Measurements from ENCODE around the gene SYNJ2. TPM values are rescaled to one million over a fixed set of nuclear protein-coding genes. Genes with fewer than 3 reads are reported as not detected.

SYNJ2 gene
- total and polyA plus RNA-seq, 2 donors from 2014 or later: 1.7 to 15.8 TPM

GRCh38 chr6:158033751-158034702 lies 52.4 kb downstream of the SYNJ2 start:
- Histone ChIP-seq H3K36me3 (ENCODE audit: control insufficient read depth in 2 of 3, insufficient read depth in 3 of 3, low read length in 3 of 3) (no peaks in the 10 kb centered on the region), H3K4me3 (ENCODE audit: low read length in 3 of 3) (no peak overlapping the region), H3K27ac (ENCODE audit: low read depth in 2 of 2, low read length in 2 of 2) (no peak overlapping the region), H3K4me1 (ENCODE audit: control insufficient read depth in 2 of 3, insufficient read depth in 2 of 3, low read depth in 1 of 3, low read length in 3 of 3) (peaks cover 0 to 15% (median 0%) of the 10 kb centered on the region in 3 donors), H3K9me3 (ENCODE audit: control insufficient read depth in 2 of 3, insufficient read depth in 1 of 3, low read length in 3 of 3) (no peaks in the 10 kb centered on the region), H3K27me3 (ENCODE audit: control insufficient read depth, insufficient read depth, low read length) (no peaks in the 10 kb centered on the region), H3K9ac (ENCODE audit: low read length in 3 of 3) (no peak overlapping the region)
- DNase-seq (peak in 1 of 5 donors; percentile 46), FAIRE-seq (no peak)
- TF ChIP-seq, protein P1, sequence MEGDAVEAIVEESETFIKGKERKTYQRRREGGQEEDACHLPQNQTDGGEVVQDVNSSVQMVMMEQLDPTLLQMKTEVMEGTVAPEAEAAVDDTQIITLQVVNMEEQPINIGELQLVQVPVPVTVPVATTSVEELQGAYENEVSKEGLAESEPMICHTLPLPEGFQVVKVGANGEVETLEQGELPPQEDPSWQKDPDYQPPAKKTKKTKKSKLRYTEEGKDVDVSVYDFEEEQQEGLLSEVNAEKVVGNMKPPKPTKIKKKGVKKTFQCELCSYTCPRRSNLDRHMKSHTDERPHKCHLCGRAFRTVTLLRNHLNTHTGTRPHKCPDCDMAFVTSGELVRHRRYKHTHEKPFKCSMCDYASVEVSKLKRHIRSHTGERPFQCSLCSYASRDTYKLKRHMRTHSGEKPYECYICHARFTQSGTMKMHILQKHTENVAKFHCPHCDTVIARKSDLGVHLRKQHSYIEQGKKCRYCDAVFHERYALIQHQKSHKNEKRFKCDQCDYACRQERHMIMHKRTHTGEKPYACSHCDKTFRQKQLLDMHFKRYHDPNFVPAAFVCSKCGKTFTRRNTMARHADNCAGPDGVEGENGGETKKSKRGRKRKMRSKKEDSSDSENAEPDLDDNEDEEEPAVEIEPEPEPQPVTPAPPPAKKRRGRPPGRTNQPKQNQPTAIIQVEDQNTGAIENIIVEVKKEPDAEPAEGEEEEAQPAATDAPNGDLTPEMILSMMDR (IDR thresholded peaks at IDR 0.05; ENCODE audit: borderline replicate concordance, extremely low read depth, insufficient read depth): no peak
- intact Hi-C loops (cut with DNase I): no loop called here

- TF ChIP-seq, protein P1 (IDR thresholded peaks at IDR 0.05; ENCODE audit: borderline replicate concordance, extremely low read depth, insufficient read depth): no peak
- no peak overlapping the region for H3K4me3 ChIP-seq (ENCODE audit: low read length in 3 of 3)
- peaks cover 0 to 24% (median 2%) of the 10 kb centered on the region in 3 donors for H3K4me1 ChIP-seq (ENCODE audit: control insufficient read depth in 2 of 3, insufficient read depth in 2 of 3, low read depth in 1 of 3, low read length in 3 of 3)
- no peaks in the 10 kb centered on the region for H3K27me3 ChIP-seq (ENCODE audit: control insufficient read depth, insufficient read depth, low read length)
- FAIRE-seq (no peak), DNase-seq (peak in 1 of 5 donors; percentile 1)
- H3K27ac ChIP-seq (ENCODE audit: low read depth in 2 of 2, low read length in 2 of 2): no peak overlapping the region
- intact Hi-C loops (cut with DNase I): no loop called here
- H3K9me3 ChIP-seq (ENCODE audit: control insufficient read depth in 2 of 3, insufficient read depth in 1 of 3, low read length in 3 of 3): no peaks in the 10 kb centered on the region
- no peak overlapping the region for H3K9ac ChIP-seq (ENCODE audit: low read length in 3 of 3)
- H3K36me3 ChIP-seq (ENCODE audit: control insufficient read depth in 2 of 3, insufficient read depth in 3 of 3, low read length in 3 of 3): no peaks in the 10 kb centered on the region
Observed at GRCh38 chr6:158036261-158036660, 54.6 kb downstream of the SYNJ2 start.

DNA sequence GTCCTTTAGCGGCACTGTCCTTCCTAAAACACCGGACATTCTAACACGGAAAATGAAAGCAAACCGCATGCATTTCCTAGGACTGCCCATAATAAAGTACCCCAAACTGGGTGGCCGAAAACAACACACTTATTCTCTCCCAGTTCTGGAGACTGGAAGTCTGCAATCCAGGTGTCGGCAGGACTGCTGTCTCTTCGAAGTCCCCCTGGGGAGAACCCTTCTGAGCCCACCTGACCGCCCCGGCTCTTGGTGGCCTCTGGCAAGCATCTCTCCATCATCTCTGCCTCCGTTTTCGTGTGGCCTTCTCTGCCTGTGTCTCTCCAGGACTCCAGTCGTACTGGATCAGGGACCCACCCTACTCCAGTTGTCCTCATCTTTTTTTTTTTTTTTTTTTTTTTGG lies 55.4 kb downstream of the SYNJ2 start:
- intact Hi-C loops (cut with DNase I): no loop called here
- TF ChIP-seq, protein P1 (IDR thresholded peaks at IDR 0.05; ENCODE audit: borderline replicate concordance, extremely low read depth, insufficient read depth): no peak
- Histone ChIP-seq H3K4me3 (ENCODE audit: low read length in 3 of 3) (no peak overlapping the region), H3K9ac (ENCODE audit: low read length in 3 of 3) (no peak overlapping the region), H3K4me1 (ENCODE audit: control insufficient read depth in 2 of 3, insufficient read depth in 2 of 3, low read depth in 1 of 3, low read length in 3 of 3) (peaks cover 0 to 19% (median 2%) of the 10 kb centered on the region in 3 donors), H3K36me3 (ENCODE audit: control insufficient read depth in 2 of 3, insufficient read depth in 3 of 3, low read length in 3 of 3) (no peaks in the 10 kb centered on the region), H3K9me3 (ENCODE audit: control insufficient read depth in 2 of 3, insufficient read depth in 1 of 3, low read length in 3 of 3) (no peaks in the 10 kb centered on the region), H3K27ac (ENCODE audit: low read depth in 2 of 2, low read length in 2 of 2) (no peak overlapping the region), H3K27me3 (ENCODE audit: control insufficient read depth, insufficient read depth, low read length) (no peaks in the 10 kb centered on the region)
- FAIRE-seq (no peak), DNase-seq (peak in 1 of 5 donors; percentile 10)

Measured in kidney (tissue), 14 donors.